NCI-H2029 (cell line): Measurements from ENCODE around the gene STRIP1.

Experiments
- DNase-seq: peaks from one replicate; lab custom pipeline; 2025; lab: John Stamatoyannopoulos, UW

STRIP1 gene

GRCh38 chr1:110053552-110054428 is 19.4 kb downstream of the STRIP1 start:
- peak; percentile 2 for DNase-seq

DNA sequence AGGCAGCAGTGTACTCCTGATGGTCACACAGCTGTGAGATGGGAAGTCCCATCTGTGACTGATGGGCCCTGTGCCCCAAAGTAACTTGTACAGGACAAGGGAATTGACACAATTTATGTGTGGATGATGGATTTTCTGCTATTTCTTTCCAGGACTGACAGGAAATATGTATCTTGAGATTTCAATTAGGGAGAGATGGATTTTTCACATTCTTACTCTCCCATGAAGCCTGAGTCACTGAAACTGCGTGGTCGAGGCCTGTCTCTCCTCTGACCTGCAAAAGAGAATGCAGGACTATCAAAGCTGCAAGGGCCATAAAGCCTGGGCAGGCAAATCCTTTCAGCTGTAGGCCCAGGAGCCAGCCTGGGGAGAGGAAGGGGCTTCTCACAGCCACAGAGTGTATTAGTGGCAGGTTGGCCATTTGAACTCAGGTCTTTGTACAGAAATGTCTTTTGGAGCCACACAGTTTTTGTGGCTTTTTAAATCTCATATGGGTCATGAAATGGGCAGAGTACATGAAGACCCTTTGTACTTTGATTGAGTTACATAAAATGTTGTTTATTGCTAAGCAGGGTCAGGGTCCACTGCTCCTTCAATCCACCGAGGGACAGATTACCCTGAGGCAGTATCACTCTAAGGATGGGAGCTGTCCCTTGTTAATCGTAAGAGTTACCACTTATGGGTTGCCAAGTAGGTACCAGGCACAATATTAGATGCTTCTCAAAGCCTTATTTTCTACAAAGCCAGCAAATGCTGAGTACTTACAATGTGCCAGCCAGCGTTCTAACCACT is 21.3 kb downstream of the STRIP1 start:
- no peak for DNase-seq

GRCh38 chr1:110056285-110056683 is 21.9 kb downstream of the STRIP1 start:
- no peak for DNase-seq

GRCh38 chr1:110056776-110057175 is 22.4 kb downstream of the STRIP1 start:
- DNase-seq, result no peak

DNA sequence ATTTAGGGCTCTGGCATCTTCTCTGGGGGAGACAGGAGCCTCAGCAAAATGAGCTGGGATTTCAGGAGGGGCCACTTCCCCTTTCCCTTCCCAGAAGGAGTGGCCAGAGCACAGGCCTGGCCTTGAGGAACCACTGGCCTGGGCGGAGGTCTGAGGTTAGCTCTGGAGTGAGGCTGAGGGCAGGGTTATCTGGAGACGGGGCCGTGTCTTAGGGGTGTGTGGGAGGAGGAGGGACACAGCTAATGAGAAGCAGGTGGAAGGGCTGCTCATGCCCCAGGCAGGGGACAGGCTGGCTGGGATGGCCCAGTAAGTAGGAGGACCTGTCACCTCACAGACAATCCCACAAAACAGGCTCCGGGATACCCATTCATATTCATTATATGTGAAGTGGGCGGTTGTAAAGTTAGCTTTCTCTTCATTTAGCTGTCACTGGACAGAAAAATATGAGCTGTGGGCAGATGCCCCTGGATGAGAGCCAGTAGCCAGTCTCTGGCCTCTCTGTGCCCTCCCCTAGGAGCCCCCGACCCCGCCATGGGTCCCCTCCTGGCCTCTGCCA is 23.6 kb downstream of the STRIP1 start:
- no peak for DNase-seq

DNA sequence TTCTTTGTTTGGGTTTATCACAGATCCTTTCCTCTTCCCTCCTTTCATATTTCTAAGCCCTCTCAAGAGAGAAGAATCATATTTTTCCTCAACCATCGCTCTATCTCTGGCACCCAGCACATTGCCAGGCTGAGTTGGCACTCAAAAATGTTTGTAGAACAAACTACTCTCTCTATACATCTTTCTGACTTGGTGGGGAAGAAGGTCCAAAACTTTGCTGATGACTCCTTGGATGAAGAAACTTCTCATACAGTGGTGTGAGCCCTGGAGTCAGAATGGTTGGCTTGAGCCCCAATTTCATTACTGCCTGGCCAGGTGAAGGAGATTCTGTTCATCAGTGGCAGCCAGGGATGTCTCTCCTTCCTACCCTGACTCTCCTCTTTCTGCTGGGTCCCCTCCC is 24.2 kb downstream of the STRIP1 start:
- no peak for DNase-seq

DNA sequence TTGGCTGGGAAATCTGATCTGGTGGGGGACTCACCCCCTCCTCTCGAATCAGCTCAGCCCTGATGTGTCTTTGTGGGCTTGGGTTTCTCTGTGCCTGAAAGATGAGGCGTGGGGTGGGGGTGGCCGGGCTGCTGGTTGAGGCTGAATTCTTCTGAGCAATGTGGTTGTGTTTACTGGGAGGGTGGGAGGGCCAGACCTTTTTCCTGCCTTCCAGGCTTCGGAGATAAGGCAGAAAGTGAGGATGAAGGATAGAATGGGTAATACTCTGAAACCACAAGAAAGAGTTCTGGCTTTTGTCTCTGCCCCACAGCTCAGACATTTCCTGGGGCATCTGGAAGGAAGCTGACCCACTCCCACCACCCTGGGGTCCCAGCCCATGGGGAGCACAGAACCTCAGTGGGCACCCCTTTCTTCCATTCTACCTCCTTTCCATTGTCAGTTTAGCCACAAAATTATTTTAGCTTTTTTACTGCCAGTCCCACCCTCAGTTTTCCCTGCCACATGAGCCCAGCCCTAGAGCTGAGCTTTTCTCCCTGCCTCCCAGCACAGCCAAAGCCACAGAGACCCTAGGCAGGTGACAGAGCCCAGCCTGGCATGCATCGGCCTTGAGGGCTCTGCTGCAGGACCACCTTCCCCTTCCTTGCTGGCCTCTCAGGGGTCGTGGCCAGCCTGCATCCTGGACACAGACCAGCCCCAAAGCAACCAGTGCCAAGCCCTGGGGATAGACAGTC is 24.9 kb downstream of the STRIP1 start:
- no peak for DNase-seq

DNA sequence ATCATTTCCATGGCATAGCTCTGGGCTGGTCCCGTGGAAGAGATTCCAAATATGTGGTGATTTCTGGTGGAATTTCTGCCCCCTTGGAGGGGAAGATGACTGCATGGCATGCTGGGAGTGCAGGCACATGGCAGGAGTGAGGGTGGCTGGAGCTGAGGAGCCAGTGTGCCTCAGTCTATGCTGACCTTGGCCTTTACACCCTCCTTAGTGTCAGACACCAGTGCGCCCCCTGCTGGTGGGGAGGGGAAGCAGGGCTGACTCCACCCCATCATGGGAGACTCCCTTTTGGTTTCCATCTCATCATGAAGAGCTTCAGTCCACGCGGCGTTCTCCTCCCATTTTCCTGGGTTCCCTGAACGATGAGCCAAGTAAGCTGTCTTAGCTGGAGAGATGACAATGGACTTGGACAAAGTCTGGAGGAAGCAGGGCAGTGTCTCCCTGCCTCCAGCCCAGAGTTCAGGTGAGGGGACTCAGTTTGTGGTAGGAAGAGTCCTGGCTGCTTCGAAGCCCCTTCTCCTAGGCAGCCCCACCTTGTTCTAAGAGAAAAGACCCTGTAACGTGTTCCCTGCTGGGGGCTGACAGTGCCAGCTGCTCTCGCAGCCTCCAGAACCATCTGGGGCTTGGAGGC is 25.7 kb downstream of the STRIP1 start:
- DNase-seq, result peak; percentile 2

DNA sequence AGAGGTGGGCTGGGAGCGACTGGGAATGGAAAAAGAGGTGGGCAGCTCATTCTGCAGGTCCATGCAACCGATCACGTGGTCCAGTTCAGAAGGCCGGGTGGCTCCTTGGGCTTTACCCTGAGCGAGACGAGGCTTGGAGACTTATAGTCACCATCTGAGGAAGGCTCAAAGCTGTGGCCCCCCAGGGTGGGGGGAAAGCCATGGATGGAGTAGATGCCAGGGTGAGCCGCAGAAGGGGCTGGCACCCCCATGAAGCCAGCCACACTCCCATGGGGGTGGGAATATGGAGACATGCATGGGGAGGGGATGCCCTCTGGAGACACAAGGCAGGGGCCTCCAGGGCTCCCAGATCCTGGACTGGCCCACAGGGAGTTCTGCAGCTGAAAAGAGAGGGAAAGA is 26.2 kb downstream of the STRIP1 start:
- no peak for DNase-seq

DNA sequence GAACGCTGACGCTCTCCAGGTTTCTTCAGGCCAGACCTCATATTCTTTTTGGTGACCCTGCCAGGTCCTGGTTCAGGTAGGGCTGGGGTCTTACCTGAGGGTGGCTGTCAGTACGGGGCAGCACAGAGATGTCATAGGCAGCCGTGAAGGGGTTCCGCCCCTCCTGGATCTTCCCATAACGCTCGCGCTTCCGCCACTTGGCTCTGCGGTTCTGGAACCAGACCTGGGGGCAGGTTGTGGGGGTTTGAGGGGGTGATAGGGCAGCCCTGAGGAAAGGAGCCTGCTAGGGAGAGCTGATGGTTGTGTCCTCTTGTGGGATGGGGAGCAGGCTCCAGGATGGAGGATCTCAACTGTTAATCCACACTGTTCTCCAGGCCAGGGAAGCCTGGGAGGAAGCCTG is 26.9 kb downstream of the STRIP1 start:
- no peak for DNase-seq

DNA sequence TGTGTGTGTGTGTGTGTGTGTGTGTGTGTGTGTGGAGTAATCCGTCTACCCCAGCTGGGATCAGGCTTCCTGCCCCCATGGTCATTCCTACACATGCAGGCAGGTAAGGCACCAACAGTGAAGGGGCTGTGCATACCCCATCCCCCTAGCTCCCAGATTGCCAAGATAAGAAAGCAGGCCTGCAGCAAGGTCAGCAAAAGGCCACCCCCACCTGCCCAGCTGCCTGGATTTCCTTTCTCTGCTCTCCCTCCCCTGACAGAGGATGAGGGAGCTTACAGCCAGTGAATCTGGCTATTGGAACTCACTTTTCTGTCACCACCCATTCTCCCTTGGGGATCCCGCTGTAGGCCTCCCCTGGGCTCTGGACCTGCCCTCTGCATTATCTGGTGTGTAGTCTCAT is 28.2 kb downstream of the STRIP1 start:
- DNase-seq, result no peak

GRCh38 chr1:110063781-110064180 is 29.4 kb downstream of the STRIP1 start:
- DNase-seq, result no peak

DNA sequence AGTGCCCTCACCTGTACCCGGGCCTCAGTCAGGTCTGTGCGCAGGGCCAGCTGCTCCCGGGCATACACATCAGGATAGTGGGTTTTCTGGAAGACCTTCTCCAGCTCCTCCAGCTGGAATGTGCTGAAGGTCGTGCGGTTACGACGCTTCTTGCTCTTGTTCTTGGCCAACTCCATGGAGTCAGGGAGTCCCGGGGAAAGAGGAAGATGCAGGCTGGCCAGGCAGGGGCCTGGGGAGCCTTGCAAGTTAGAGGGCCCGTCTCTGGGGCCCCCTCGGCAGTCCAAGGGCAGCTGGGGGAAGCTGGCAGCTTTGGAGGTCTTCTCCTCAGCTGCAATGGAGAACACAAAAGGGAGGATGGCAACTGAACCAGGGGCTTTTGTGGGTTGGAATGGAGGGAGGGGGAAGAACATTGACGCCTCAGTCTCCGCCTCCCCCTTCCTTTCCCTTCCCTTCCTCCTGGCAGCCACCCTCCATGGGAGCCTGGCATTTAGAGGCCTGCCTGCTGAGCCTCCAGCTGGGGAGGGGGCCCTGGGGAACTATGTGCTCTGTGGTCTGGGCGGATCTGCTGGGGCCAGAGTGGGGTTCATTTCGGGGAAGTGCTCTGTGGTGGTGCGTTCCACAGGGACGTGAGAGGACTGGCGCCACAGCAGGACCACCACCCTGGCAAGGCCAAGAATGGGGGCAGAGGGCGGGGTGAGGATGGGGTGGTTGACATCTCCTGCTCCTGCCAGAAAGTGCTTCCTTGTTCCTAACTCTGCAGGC is 30.3 kb downstream of the STRIP1 start:
- DNase-seq, result no peak

- DNase-seq, result no peak
Observed at GRCh38 chr1:110065841-110066240, 31.4 kb downstream of the STRIP1 start.

DNA sequence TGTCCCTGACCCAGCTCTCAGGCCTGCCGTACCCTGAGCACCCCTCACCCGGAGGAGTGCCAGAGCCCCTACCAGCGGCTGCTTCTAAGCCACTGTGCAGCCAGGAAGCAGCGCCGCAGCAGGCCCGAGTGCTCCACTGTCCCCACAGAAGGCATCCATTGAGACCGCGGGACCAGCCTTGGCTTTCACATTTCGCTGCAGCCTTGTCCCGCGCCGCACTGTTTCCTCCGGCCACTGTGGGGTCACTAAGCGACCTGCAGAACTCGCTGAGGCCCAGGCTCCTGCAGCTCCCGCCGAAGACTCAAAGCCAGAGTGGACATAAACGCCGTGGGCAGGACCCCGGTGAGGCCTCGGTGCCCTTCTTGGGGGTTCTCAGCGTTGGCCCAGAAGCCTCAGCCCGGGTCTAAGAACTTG is 33.1 kb downstream of the STRIP1 start:
- DNase-seq, result no peak

- DNase-seq, result no peak
Observed at GRCh38 chr1:110067893-110068645, 33.6 kb downstream of the STRIP1 start.

DNA sequence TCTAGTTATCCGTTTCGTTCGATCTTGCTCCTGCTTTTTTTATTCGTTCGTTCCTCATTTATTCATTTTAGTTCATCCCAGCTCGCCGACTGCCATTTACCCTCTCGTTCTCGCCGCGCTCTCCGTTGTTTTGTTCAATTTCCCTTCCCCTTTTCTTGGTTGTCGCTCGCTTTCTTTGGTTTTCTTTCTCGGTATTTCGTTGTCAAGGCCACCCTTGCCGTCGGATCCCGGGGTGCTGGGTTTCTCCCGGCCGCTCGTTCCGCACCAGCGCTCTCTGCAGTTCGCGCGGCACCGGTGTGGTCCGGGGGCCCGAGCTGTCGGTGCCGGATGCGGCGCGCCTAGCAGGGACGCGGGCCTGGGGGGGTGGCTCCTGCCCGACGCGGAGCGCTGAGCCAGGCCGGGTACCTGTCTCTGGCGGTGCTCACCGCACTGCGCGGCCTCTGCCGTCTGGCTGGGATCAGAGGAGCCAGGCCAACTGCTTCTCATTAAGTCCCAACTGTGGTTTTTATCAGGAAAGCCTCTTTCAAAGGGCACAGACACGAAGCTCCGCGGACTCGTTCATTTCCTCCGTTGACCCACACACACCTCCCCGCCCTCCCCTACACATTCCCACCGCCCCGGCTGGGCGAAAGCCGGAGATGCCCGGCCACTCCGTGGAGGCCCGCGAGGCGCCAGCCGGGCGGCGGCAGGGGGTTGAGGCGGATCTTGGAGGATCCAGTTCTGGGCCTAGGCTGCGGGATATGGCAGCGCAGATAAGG is 34.4 kb downstream of the STRIP1 start:
- DNase-seq, result no peak

GRCh38 chr1:110069404-110070281 is 35.2 kb downstream of the STRIP1 start:
- no peak for DNase-seq

- DNase-seq, result no peak
Observed at GRCh38 chr1:110070282-110070669, 35.9 kb downstream of the STRIP1 start.
